GM12878 (cell line): ENCODE results near the gene TRAPPC3. TPM values are rescaled to one million over a fixed set of nuclear protein-coding genes. Genes with fewer than 3 reads are reported as not detected.

Source experiments
- ATAC-seq: fragments of 200-7000 bp; cut with Tn5 transposase; 3 replicates; pipeline ENCODE4 v1.9.1; 2020; ENCODE audit warnings: mild to moderate bottlenecking, moderate library complexity
- BruUV-seq: library from RNA; stranded (reverse); fragments of 400-500 nt; replicated peaks from 2 replicates; lab custom pipeline; 2021; lab: Mats Ljungman, UMichigan
- CTCF ChIA-PET: fragments of 300-600 bp; sonication (Branson Sonifier 250); formaldehyde crosslinking; extraction: SDS; loops from one replicate; lab custom pipeline; 2021; ENCODE audit warnings: inconsistent platforms; lab: Yijun Ruan, JAX
- POLR2A ChIA-PET: fragments of 350-600 bp; formaldehyde crosslinking; extraction: SDS; loops from one replicate; lab custom pipeline; 2021; ENCODE audit warnings: inconsistent platforms; lab: Charles Lee
- RAD21 ChIA-PET: fragments of 300-600 bp; sonication (Branson Sonifier 250); formaldehyde crosslinking; loops from one replicate; lab custom pipeline; 2023; ENCODE audit warnings: antibody characterized with exemption; ENCODE audit not compliant: unreplicated experiment; lab: Charles Lee
- SMC1A ChIA-PET: fragments of 300-600 bp; sonication (Branson Sonifier 250); formaldehyde crosslinking; loops from one replicate; lab custom pipeline; 2023; ENCODE audit not compliant: unreplicated experiment, uncharacterized antibody; lab: Charles Lee
- DNase-seq: peaks from one replicate; pipeline ENCODE4 v3.0.0-alpha.2; 2011; ENCODE audit warnings: low read depth, low spot score
- FAIRE-seq: peaks from 3 replicates; lab custom pipeline; 2011; peaks lifted over from hg19 to GRCh38; lab: Jason Lieb, UNC
- H2AFZ ChIP-seq: 2 replicates; pipeline ENCODE4 v1.6.0; 2011; ENCODE audit warnings: low read depth, low read length, control low read depth; ENCODE audit not compliant: control insufficient read depth
- H3K27ac ChIP-seq: 2 replicates; pipeline ENCODE4 v1.5.1; 2011; ENCODE audit warnings: control low read depth; ENCODE audit not compliant: control insufficient read depth, insufficient read depth
- H3K27me3 ChIP-seq, 2 experiments: replicated peaks in 1 of 2; 2 replicates each; pipeline versions ENCODE4 v1.6.0 to v1.6.1; 2011; ENCODE audit warnings: low read length in 1 of 2; ENCODE audit not compliant: control insufficient read depth in 2 of 2, insufficient read depth in 2 of 2
- H3K36me3 ChIP-seq, 2 experiments: 2 replicates each; pipeline ENCODE4 v1.5.1; 2011; ENCODE audit warnings: low read length in 1 of 2; ENCODE audit not compliant: control insufficient read depth in 2 of 2, insufficient read depth in 2 of 2
- H3K4me1 ChIP-seq: 2 replicates; pipeline ENCODE4 v1.6.1; 2011; ENCODE audit warnings: mild to moderate bottlenecking, low read length, moderate library complexity, mixed read lengths; ENCODE audit not compliant: control insufficient read depth, insufficient read depth
- H3K4me2 ChIP-seq: 2 replicates; pipeline ENCODE4 v1.6.0; 2011; ENCODE audit warnings: control low read depth; ENCODE audit not compliant: control insufficient read depth, insufficient read depth
- H3K4me3 ChIP-seq: fragments of 200-600 bp; sonication (generic); 2 replicates; pipeline ENCODE4 v1.5.1; 2016
- H3K79me2 ChIP-seq: 2 replicates; pipeline ENCODE4 v1.6.0; 2011; ENCODE audit warnings: low read length; ENCODE audit not compliant: control insufficient read depth, insufficient read depth
- H3K9ac ChIP-seq: 2 replicates; pipeline ENCODE4 v1.8.0; 2011; ENCODE audit warnings: low read length, control low read depth, mixed read lengths; ENCODE audit not compliant: control insufficient read depth, insufficient read depth
- H3K9me3 ChIP-seq: replicated peaks from 3 replicates; pipeline ENCODE4 v1.5.1; 2011; ENCODE audit warnings: mild to moderate bottlenecking, low read length; ENCODE audit not compliant: control insufficient read depth, insufficient read depth
- H4K20me1 ChIP-seq: 2 replicates; pipeline ENCODE4 v1.6.0; 2011; ENCODE audit not compliant: control insufficient read depth, insufficient read depth
- BHLHE40 ChIP-seq, 2 experiments: fragments of 450-650 bp in 1 of 2; IDR thresholded peaks; 2 replicates each; pipeline ENCODE4 v1.6.1; 2011 to 2017; ENCODE audit warnings: low read depth in 2 of 2, borderline replicate concordance in 1 of 2, improper control_type of control experiment in 1 of 2, low read length in 1 of 2, mild to moderate bottlenecking in 1 of 2
- BMI1 ChIP-seq: fragments of 450-650 bp; IDR thresholded peaks from 2 replicates; pipeline ENCODE4 v1.6.1; 2016; ENCODE audit warnings: mild to moderate bottlenecking, moderate library complexity, borderline replicate concordance
- CREB1 ChIP-seq: IDR thresholded peaks from 2 replicates; pipeline ENCODE4 v1.6.1; 2012; ENCODE audit warnings: low read depth, mild to moderate bottlenecking, inconsistent platforms
- ESRRA ChIP-seq: IDR thresholded peaks from 2 replicates; pipeline ENCODE4 v1.6.1; 2012; ENCODE audit warnings: mild to moderate bottlenecking, low read length, improper control_type of control experiment
- IKZF1 ChIP-seq: fragments of 450-650 bp; conservative IDR thresholded peaks from 2 replicates; pipeline ENCODE4 v1.6.1; 2017; ENCODE audit warnings: antibody characterized with exemption, mild to moderate bottlenecking
- NFIC ChIP-seq: IDR thresholded peaks from 2 replicates; pipeline ENCODE4 v1.6.1; 2012; ENCODE audit warnings: low read depth, mild to moderate bottlenecking, inconsistent platforms, low read length, moderate library complexity
- NFXL1 ChIP-seq: fragments of 450-650 bp; IDR thresholded peaks from 2 replicates; pipeline ENCODE4 v1.6.1; 2017; ENCODE audit warnings: antibody characterized with exemption, mild to moderate bottlenecking, borderline replicate concordance
- NR2C2 ChIP-seq: IDR thresholded peaks from 2 replicates; pipeline ENCODE4 v1.6.1; 2011; ENCODE audit warnings: borderline replicate concordance, low read depth; ENCODE audit not compliant: control insufficient read depth, insufficient read length
- RB1 ChIP-seq: fragments of 450-650 bp; formaldehyde crosslinking; IDR thresholded peaks from 2 replicates; pipeline ENCODE4 v1.6.1; 2017; ENCODE audit warnings: mild to moderate bottlenecking, borderline replicate concordance
- ZNF274 ChIP-seq: IDR thresholded peaks from one replicate; pipeline ENCODE4 v1.8.0; 2011; ENCODE audit not compliant: insufficient read length, insufficient read depth
- ZNF622 ChIP-seq: fragments of 450-650 bp; IDR thresholded peaks from 2 replicates; pipeline ENCODE4 v1.6.1; 2017; ENCODE audit warnings: mild to moderate bottlenecking, inconsistent platforms
- WGBS: methylation state at CpG from one replicate; pipeline ENCODE4 v1.1.6; 2016; ENCODE audit warnings: low lambda C conversion rate; ENCODE audit not compliant: insufficient replicate concordance, insufficient coverage; ENCODE audit errors: missing lambda C conversion rate; 5-methylcytosine and 5-hydroxymethylcytosine counted together
- in situ Hi-C: fragments of 300-500 bp; cut with MboI; formaldehyde crosslinking; loops from 9 replicates; pipeline ENCODE4 v1.14.3; 2018; ENCODE audit warnings: mixed read lengths
- intact Hi-C: fragments of 100-400 bp; cut with micrococcal nuclease; formaldehyde crosslinking; loops from one replicate; pipeline ENCODE4 v1.14.2; 2022; ENCODE audit not compliant: unreplicated experiment
- polyA plus RNA-seq, 11 experiments: library from polyadenylated mRNA; depleted of rRNA in 4 of 11; unstranded in 6 of 11; stranded (reverse) in 5 of 11; fragments of >200 nt; fragmentation: Nextera tagmentation in 4 of 11; fragmentation: Illumina TruSeq in 1 of 11; extraction: Ambion mirVana in 4 of 11; extraction: Trizol in 1 of 11; gene quantifications; 1 replicate in 1 of 11; 2 replicates in 10 of 11; pipeline versions ENCODE4 v1.2.1 to v1.2.3, GENCODE V29; 2011 to 2016; ENCODE audit warnings: inconsistent platforms in 2 of 11, missing spikeins in 2 of 11, low read depth in 1 of 11
- total RNA-seq, 4 experiments: library from RNA; depleted of rRNA in 3 of 4; stranded (reverse); fragments of >200 nt in 3 of 4; fragmentation: Illumina TruSeq in 1 of 4; extraction: Trizol in 1 of 4; gene quantifications; 2 replicates each; pipeline versions ENCODE4 v1.2.1 to v1.2.3, GENCODE V29; 2013 to 2021
- TF ChIP-seq, protein P1 (sequence below): fragments of 450-650 bp; IDR thresholded peaks from 2 replicates; pipeline ENCODE4 v1.6.1; 2016; ENCODE audit warnings: mild to moderate bottlenecking
- TF ChIP-seq, protein P2 (sequence below): fragments of 450-650 bp; formaldehyde crosslinking; IDR thresholded peaks from 2 replicates; pipeline ENCODE4 v1.5.0; 2022; ENCODE audit warnings: mild to moderate bottlenecking, missing genetic modification characterization

TRAPPC3 gene
- total and polyA plus RNA-seq, 10 of the 15 experiments (the other 5 are each of a cell fraction or from before 2014, with no cell fraction given): 14.7 to 122 (median 70.5) TPM

DNA sequence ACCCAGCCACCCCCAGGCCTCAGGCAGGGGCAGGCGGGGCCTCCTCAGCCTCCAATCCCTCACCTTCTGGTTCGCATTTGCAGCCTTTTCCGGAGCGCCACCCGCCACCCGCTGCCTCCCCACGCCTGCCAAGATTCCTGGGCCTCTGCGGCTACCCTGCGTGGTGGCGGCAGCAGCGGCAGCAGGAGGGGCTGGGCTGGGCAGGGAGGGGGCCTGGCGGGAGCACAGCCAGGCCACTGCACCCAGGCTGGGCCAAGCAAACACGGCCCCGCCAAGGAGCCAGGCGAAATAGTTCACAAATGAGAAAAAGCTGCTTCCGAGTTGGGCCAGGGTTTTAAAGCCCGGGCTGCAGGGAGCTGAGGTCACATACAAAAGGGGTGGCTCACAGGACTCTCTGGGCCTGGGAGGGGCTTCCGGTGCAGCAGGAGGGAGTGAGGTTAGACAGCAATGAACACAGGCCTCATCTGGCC, 34.1 kb downstream of the TRAPPC3 start (continued):
- TF ChIP-seq NFXL1 (no peak), NFIC (no peak)

- intact Hi-C loops: no loop called here
- ATAC-seq (no peak), DNase-seq (no peak), FAIRE-seq (no peak)
- H2AFZ ChIP-seq: no peak overlapping the region
- H3K36me3 ChIP-seq: no peaks in the 10 kb centered on the region
- in situ Hi-C loops: no loop called here
- WGBS: 18% methylated on average over 5 of the region's 5 CpGs
- RAD21 ChIA-PET: interaction anchor here (0.6 to 1.7 kb wide), 2 partner anchors 21 to 340 kb away, joined by 4 to 7 read pairs; no protein-coding TSS in a partner anchor
- SMC1A ChIA-PET: interaction anchor here (1.1 kb wide), 1 partner anchor 99 kb away, joined by 3 read pairs; no protein-coding TSS in a partner anchor
- CTCF ChIA-PET: interaction anchor here (0.7 to 1.6 kb wide), 2 partner anchors 20 to 171 kb away, joined by 3 to 7 read pairs; no protein-coding TSS in a partner anchor
- POLR2A ChIA-PET: interaction anchor here (0.7 kb wide), 1 partner anchor 451 kb away, joined by 4 read pairs; no protein-coding TSS in a partner anchor
- no peaks in the 10 kb centered on the region for H3K79me2 ChIP-seq
- no peaks in the 10 kb centered on the region for H3K4me1 ChIP-seq
- no peak overlapping the region for H3K27ac ChIP-seq
- TF ChIP-seq CREB1: no peak
- TF ChIP-seq ESRRA: no peak
- TF ChIP-seq, protein P1, sequence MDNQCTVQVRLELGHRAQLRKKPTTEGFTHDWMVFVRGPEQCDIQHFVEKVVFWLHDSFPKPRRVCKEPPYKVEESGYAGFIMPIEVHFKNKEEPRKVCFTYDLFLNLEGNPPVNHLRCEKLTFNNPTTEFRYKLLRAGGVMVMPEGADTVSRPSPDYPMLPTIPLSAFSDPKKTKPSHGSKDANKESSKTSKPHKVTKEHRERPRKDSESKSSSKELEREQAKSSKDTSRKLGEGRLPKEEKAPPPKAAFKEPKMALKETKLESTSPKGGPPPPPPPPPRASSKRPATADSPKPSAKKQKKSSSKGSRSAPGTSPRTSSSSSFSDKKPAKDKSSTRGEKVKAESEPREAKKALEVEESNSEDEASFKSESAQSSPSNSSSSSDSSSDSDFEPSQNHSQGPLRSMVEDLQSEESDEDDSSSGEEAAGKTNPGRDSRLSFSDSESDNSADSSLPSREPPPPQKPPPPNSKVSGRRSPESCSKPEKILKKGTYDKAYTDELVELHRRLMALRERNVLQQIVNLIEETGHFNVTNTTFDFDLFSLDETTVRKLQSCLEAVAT: no peak
- TF ChIP-seq BMI1: no peak
- no peak for TF ChIP-seq ZNF622
- no peak for TF ChIP-seq BHLHE40 (IDR thresholded peaks at IDR 0.05; ENCODE audit: borderline replicate concordance in 1 of 2, low read depth in 2 of 2, low read length in 1 of 2)
- no peak for TF ChIP-seq RB1
- TF ChIP-seq ZNF274: no peak
- TF ChIP-seq, protein P2, sequence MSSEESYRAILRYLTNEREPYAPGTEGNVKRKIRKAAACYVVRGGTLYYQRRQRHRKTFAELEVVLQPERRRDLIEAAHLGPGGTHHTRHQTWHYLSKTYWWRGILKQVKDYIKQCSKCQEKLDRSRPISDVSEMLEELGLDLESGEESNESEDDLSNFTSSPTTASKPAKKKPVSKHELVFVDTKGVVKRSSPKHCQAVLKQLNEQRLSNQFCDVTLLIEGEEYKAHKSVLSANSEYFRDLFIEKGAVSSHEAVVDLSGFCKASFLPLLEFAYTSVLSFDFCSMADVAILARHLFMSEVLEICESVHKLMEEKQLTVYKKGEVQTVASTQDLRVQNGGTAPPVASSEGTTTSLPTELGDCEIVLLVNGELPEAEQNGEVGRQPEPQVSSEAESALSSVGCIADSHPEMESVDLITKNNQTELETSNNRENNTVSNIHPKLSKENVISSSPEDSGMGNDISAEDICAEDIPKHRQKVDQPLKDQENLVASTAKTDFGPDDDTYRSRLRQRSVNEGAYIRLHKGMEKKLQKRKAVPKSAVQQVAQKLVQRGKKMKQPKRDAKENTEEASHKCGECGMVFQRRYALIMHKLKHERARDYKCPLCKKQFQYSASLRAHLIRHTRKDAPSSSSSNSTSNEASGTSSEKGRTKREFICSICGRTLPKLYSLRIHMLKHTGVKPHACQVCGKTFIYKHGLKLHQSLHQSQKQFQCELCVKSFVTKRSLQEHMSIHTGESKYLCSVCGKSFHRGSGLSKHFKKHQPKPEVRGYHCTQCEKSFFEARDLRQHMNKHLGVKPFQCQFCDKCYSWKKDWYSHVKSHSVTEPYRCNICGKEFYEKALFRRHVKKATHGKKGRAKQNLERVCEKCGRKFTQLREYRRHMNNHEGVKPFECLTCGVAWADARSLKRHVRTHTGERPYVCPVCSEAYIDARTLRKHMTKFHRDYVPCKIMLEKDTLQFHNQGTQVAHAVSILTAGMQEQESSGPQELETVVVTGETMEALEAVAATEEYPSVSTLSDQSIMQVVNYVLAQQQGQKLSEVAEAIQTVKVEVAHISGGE (CRISPR knock-in tag): no peak
- TF ChIP-seq IKZF1: no peak
- no peak for TF ChIP-seq NR2C2
- H3K4me2 ChIP-seq: no peak overlapping the region
- no peaks in the 10 kb centered on the region for H4K20me1 ChIP-seq
- no TSS peak for BruUV-seq
- no peak overlapping the region for H3K9ac ChIP-seq
- H3K9me3 ChIP-seq: no peaks in the 10 kb centered on the region
- no peak overlapping the region for H3K4me3 ChIP-seq
- H3K27me3 ChIP-seq: no peaks in the 10 kb centered on the region; a peak in 1 of 4 replicates
Measured at GRCh38 chr1:36114371-36114770, 34.9 kb downstream of the TRAPPC3 start.
